Cerebellar nuclear complex (tissue), 1 donor: ENCODE results near the gene SMIM28.
A peak's percentile ranks its signal among the peaks of the same experiment; 100 is the strongest.
"Not testable (repeated sequence)": the region's sequence is repeated elsewhere in the genome, so short reads cannot be mapped to it uniquely, and the experiment has no call there.

Experiments
- DNase-seq, 2 experiments: peaks; one replicate each; lab custom pipeline; 2025; lab: John Stamatoyannopoulos, UW

SMIM28 gene

DNA sequence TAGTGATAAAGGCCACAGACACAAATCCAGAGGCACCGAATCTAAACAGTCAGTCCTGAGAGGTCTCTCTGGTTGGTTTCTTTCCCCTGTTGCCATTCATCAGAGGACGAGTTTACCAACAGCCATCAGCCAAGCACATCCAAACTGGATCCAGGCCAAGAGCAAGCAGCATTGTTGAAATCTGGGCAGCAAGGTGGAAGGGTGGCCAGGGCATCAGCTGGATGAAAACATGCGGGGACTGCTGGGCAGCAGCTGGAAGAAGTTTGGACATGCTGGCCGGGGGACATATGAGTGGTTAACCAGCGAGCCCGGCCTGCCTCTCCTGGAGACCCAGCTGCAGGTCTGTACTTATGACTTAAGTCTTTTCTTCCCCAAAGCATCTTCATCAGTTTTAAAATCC is at the start of gene SMIM28:
Gene SMIM28 (plus strand): TSS at position 62 of the 400 bp plus-strand sequence. CDS start 168 bp downstream, at position 230.
- no peak for DNase-seq

- DNase-seq = no peak
Measured at GRCh38 chr6:138328210-138328609, 49.5 kb upstream of the SMIM28 start.

- DNase-seq = no peak
Measured at GRCh38 chr6:138330763-138331162, 46.9 kb upstream of the SMIM28 start.

DNA sequence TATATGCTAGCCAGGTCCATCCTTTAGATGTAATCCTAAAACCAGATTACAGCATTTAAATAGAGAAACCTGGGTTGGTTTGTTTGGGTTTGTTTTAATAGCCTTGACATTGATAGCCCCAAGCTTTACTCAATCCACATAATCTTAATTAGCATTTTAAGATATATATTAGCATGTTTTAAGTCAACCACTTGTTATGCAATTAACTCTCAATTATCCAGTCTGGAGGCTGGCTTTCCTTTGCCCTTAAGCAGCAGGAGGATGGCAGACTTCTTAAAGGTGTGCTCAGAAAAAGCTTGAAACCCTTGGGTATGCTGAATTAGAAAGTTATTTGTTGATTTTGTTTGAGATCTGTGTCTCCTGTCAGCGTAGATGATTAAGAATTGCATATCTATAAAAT is 46.3 kb upstream of the SMIM28 start:
- no peak for DNase-seq

- no peak for DNase-seq
Measured at GRCh38 chr6:138331984-138332383, 45.7 kb upstream of the SMIM28 start.

GRCh38 chr6:138334000-138334399 is 43.7 kb upstream of the SMIM28 start:
- DNase-seq = peak in 1 of 2 experiments; percentile 14

- DNase-seq = no peak
Measured at GRCh38 chr6:138334963-138335362, 42.7 kb upstream of the SMIM28 start.

GRCh38 chr6:138336221-138336620 is 41.5 kb upstream of the SMIM28 start:
- no peak for DNase-seq

DNA sequence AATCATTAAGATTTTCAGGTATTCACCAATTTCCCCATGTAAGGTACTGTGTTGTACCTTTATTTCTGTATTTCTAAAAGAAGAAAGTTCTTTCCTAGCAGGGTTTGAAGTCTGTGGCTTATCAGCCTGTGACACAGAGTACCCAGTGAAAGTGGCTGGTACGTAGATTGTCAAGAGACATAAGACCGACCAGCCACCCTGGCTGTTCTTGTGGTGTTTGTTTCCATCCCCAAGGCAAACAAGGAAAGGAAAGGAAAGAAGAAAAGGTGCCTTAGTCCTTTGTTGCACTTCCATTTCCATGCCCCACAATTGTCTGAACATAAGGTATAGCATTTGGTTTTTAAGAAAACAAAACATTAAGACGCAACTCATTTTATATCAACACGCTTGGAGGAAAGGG is 40.6 kb upstream of the SMIM28 start:
- DNase-seq = no peak

GRCh38 chr6:138339024-138339423 is 38.7 kb upstream of the SMIM28 start:
- DNase-seq = no peak

DNA sequence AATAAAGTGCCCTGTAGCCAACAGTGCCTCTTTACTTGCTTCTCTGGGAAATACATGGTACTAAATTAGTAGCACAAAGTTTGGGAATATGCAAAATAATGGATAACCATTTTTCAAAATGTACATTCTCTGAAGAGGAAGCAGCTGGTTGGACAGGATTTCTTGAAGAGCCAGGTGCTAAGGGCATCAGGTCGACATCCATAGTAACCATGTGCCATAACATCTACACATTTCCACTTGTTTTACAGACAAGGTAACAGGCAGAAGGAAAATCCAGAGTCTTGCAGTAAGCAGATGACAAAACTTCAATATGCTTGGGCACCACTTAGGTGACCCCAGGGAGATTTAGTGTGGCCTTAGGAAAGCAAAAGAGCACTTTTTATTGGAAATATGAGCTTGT is 36.5 kb upstream of the SMIM28 start:
- DNase-seq = no peak

GRCh38 chr6:138343112-138343511 is 34.6 kb upstream of the SMIM28 start:
- DNase-seq = no peak

DNA sequence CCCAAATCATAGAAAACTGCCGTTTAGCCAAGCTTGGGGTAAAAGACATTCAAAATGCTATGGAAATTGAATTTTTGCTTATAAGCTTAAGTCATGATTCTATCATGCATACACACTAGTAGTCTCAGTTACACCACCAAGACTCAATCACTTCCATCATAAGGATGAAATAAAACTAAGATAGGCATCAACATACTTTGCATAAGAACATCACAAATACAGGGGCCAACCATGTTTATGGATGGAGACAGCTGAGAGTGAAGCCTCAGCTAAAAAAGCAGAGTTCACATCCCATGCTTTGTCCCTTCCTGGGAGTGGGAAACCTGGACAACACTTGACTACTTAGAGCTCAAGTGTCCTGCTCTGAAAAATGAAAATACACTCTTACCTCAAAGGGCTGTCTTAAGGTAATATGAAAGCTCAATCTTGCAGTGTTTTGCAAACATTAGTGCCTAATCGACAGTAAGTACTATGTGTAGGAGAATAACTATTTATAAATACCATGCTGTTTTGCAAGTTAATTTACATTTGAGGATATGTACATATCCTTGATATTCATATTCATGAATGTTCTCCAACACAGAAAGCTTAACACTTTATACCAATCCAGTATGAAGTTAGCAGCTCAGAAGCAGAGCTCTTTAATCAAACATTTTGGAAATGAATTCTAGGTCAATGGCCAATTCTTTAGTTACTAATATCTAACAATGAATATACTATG is 32.0 kb upstream of the SMIM28 start:
- DNase-seq = no peak

GRCh38 chr6:138346302-138347195 is 31.2 kb upstream of the SMIM28 start:
- DNase-seq = no peak

DNA sequence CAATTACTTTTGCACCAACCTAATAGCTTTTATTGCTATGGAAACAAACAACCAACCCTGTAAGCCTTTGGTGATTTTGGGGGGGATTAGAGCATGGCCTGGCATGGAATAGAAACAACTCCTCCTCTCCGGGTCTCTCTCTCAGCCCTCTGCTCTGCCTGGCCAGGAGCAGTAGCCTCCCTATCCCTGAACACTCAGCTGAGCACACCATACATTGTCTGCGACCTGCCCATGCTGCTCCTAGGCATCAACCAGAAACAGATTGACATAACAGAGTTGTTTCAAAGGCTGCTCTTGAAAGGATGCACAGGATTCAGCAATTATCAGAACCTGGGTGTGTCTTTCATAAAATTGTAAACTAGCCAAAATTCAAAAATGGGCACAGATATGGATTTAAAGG is 29.8 kb upstream of the SMIM28 start:
- no peak for DNase-seq

- peak; percentile 2 to 7 for DNase-seq
Measured at GRCh38 chr6:138349891-138350290, 27.8 kb upstream of the SMIM28 start.

GRCh38 chr6:138357928-138358327 is 19.8 kb upstream of the SMIM28 start:
- no peak for DNase-seq

GRCh38 chr6:138368684-138369083 is 9.0 kb upstream of the SMIM28 start:
- DNase-seq = not testable (repeated sequence)

DNA sequence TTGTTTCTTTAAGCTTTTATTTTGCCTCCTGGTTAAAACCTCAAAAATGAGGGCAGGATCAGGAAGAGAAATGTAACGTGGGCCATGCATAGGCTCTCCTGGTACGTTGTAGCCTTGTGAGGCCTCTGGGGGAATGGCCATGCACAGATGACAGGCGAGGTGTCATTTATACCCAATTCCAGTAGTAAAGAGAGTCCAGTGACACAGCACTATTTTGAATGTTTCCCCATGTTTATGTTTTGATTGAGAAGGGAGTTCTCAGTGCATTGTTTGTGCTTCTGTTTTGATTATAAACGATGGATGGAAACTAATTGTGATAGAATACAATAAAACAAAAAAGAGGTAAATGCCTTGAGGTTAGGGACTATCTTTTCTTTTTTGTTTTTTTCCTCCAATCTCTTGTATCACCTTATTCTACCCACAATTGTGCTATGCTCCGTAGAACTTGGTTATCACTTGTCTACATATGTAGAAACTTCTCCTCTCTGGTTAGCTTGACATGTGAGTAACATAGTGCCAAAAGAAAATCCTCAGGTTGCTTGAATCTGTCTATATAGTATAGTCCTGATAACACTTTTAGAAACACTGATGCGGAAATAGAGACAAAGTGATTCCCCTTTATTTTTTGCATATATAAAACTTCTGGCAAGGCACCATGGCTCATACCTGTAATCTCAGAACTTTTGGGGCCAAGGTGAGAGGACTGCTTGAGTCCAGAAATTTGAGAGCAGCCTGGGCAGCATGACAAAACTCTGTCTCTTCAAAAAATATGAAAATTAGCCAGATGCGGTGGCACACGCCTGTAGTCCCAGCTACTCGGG is 6.9 kb upstream of the SMIM28 start:
- DNase-seq = no peak

GRCh38 chr6:138371452-138371711 is 6.3 kb upstream of the SMIM28 start:
- no peak for DNase-seq

DNA sequence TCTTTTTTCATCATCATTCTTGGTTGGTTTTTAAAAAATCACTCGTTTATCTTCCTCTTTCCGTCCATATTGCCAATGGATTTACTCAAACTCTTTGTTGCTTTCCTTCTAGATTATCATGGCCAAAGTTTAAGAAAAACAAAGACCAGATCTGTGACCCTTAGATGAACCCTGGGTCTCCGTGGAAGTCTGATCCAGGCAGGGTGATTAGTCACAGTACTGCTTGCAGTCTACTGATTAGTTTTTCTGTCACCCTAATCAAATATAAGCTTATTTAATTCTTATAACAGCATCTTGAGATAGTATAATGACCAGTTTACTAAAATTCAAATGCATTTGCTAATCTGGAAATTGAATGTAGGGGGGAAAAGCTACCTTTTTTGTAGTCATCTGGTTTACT is 6.0 kb upstream of the SMIM28 start:
- DNase-seq = no peak

DNA sequence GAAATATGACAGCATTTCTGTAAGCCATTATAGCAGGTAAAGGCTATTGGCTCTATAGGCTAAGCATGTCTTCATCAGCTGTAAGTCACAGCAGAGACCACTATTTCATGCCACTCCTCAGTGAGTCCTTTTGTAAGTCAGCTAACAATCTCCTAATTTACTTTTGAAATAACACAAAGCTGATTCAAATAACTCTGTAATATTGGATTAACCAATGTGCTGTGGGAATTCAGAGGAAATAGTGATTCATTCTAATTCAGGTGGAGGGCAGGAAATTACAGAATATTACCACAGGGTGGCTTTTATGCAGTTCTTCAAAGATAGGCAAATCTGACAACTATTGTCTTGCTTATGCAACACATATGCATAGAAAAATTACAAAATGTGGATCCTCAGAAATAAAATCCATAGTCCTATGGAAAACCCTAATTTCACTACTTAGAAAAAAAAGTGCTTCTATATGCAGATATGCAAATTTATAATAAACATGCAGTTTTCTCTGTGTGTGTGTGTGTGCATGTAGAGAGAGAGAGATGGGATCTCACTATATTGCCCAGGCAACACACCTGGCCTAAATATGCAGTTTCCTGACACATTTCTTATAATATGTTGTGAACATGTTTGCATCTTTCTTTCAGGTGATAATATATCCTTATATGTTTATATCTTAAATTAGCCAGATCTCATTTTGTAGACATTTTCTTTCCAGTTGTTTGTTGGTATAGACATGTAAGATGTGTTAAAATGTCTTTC is 4.8 kb upstream of the SMIM28 start:
- DNase-seq = no peak
